PC-9 (cell line): Measurements from ENCODE around the gene MPEG1.

Source experiments
- CTCF ChIP-seq: fragments of 200-600 bp; sonication (generic); conservative IDR thresholded peaks from 2 replicates; pipeline ENCODE4 v1.6.1; 2017; ENCODE audit warnings: mixed run types, antibody characterized with exemption, mild to moderate bottlenecking, moderate library complexity
- EZH2 ChIP-seq: fragments of 200-600 bp; sonication (generic); IDR thresholded peaks from 2 replicates; pipeline ENCODE4 v1.8.0; 2017; ENCODE audit warnings: antibody characterized with exemption, low read depth

- TF ChIP-seq CTCF (no peak), EZH2 (no peak)
These were observed 48.4 kb upstream of the MPEG1 start for GRCh38 chr11:59261150-59261549.
